NCI-H2029 (cell line): ENCODE results near the gene SLC15A1.

Experiments used
- DNase-seq: peaks from one replicate; lab custom pipeline; 2025; lab: John Stamatoyannopoulos, UW

Gene SLC15A1

DNA sequence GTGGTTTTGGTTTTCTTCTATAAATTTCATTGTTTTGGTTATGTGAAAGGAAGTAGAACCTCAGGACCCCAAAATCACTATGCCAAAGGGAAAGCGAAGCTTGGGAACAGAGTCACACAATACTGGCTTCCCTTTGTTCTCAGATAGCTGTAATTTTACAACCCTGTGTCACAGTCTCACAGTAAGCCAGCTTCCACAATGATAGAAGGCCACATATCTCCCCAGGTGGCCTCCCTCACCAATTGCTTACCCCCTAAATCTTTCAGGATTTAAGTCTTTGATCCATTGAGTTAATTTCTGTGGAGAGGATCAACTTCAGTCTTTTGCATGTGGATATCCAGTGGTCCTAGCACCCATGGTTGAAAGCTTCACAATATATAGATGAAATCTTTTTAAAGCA is 58.7 kb downstream of the SLC15A1 start:
- no peak for DNase-seq

DNA sequence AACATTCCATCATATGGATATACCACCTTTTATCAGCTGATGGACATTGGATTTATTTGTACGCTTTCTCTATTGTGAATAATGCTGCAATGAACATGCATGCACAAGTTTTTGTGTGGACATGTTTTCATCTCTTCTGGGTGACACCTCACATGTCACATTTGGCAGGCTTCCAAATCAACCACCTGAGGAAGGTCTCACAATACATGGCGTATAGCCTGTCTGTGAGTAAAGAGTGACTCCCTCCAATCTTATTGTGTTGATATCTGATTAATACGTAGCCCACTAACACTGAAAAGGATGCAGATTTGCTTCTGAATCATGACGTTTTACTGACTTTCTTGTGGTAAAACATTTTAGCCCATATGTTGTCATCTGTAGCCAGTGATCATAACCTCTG is 61.1 kb downstream of the SLC15A1 start:
- no peak for DNase-seq

DNA sequence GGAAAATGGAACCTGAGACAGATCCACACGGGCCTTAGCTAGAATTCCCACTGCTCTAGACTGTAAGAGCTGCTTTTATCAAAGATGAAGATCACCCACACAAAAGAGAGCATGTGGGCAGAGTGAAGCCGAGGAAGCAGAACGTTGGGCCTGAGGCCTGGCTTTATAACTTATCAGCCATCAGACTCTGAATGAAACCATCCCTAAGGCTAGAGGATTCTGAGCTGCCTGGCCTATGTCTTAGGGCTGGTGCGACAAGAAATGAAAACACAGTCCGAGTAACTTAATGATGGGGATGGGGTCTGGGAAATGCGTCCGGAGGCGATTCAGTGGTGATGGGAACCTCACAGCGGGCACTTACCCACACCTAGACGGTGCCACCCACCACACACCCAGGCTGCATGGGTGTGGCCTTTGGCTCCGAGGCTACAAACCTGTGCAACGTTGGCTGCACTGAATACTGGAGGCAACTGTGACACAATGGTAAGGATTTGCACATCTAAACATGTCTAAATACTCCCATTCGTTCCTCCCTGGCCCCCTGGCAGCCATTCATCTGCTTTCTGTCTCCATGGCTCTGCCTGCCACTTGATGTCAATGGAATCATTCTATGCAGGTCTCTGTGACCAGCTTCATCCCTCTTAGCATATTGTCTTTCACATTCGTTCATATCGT is 62.0 kb downstream of the SLC15A1 start:
- no peak for DNase-seq

DNA sequence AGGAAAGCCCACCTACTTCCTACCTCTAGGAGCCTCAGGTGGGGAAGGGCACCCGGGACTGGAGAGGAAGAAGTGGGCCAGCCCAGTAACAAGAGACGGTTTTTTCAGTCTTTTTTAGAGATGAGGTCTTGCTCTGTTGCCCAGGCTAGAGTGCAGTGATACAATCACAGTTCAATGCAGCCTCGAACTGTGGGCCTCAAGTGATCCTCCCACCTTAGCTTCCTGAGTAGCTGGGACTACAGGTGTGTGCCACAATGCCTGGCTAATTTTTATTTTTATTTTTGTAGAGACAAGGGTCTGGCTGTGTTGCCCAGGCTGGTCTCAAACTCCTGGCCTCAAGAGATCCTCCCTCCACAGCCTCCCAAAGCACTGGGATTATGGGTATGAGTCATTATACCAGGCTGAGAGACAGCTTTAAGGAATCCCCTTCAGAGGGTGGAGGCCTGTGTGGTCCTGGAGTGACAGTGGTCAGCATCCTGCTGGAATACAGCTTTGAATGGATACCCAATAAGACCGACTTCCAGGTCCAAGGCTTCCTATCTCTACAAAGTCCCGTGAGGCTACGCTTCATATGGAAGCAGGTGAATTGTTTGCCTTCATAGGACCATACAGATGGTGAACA is 63.0 kb downstream of the SLC15A1 start:
- no peak for DNase-seq

DNA sequence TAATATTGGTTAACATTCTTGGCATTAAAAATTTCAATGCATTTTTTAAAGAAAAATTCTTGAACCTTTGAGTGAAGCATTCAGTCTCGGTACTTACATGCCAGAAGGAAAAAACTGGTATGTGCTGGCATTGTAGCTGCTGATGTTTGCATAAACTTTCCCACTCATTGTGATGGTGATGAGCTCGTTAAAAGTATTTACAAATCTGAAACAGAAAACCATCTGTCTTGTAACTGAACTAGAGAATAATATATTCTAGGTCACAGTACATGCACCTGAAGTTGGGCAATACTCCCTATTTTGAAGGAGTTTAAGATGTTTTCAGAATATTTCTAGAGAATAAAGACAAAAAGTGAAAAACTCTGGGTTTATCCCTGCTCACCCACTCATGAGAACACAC is 64.1 kb downstream of the SLC15A1 start:
- no peak for DNase-seq

DNA sequence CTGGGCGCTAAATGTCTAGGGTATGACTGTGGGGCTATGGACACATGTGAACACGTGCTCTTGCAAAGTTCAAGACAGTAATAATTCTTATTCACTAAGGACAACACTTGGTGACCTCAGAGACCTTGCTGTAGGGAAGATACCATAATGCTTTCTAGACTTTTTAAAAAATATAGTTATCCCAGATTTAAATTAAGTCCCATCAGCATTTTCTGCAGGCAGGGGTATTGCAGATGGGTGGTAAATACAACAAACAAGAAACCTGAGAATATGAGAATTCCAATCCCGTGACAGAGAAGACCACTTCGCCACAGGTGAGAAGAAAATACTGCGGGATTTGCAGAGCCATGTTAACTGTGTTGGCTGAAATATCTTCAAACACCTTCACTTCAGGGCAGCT is 65.2 kb downstream of the SLC15A1 start:
- DNase-seq, result no peak

DNA sequence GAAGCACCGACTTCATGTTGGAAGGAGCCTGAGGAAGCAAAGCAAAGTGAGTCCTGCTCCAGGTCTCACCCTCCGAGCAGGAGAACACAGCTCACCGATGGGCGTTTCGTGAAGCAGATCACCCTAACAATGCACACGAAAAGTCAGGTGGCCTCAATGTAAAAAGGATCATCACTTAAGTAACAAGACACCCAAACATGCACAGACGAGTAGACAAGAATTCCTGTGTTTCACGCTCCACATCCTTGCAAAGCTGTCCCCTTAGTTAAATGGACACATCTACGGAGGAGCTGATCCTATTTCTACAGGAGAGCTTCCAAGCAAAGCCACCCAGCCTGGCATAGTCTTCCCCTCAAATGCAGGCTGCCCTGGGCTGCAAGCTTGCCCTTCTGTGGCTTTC is 66.2 kb downstream of the SLC15A1 start:
- DNase-seq, result no peak

DNA sequence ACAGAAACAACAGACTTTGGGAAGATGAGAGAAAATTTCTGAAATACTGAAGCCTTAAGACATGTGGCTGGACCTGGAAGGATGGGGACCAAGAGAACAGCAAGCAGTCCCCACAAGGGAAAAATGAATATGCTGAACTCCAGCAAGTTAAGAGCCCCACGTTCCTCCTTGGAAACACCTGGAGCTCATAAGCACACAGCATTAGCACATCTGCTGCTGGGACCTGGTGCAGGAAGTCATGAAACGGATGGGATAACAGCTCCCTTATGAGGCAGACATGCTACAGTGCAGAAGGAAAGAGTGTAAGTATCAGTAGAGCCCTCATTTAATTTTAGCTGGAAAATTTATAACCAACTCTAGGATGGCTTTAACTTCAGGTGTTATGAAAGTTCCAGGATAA is 67.3 kb downstream of the SLC15A1 start:
- no peak for DNase-seq

DNA sequence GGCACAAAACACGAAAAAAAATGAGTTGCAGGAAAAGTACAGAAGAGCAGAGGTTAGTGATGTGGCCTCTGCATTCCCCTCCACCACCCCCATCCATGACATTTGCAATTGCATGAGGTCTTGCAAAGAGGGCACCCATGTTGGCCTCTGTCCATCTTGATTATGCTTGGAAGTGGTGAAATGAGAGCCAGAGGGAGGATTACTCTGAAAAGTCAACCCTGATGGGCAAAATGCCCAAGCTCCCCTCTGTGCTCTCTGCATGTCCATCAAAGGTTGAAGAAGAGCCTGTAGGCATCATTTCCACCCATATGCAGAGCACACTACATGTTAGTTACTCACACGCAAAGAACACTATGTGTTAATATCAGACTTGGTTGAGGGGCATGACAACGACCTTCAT is 71.4 kb downstream of the SLC15A1 start:
- no peak for DNase-seq

DNA sequence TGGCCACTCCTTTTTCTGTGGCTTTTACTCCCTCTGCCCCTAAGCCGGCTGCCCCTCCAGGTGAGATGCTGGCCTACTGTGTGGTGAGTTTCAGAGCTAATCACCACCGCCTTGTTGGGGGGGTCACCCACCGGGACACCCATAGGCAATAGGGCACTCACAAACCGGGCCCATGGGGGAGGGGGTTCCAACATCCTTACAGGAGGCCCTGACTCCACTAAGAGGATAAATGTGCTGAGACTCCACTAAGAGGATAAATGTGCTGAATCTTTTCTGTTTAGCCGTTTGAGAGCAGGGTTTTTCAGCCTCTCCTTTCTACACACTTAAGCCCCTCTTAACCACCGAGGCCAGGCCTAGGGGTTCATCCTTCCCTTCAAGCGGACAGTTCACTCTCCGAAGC is 73.7 kb downstream of the SLC15A1 start:
- DNase-seq, result no peak

DNA sequence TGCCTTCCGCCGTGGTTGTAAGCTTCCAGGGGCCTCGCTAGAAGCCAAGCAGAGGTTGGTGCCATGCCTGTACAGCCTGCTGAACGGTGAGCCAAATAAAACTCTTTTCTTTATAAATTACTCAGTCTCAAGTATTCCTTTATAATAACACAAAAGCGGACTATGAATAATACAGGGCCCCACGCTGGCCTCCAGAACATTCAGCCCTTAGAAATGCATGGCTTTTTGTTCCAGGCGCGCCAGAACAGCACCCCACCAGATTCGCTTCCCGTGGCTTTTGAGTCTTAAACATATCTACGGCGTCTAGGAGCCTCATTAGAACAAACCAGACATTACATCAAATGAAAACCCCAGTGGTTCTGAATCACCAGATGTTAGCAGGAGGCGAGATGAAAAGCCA is 75.1 kb downstream of the SLC15A1 start:
- no peak for DNase-seq

DNA sequence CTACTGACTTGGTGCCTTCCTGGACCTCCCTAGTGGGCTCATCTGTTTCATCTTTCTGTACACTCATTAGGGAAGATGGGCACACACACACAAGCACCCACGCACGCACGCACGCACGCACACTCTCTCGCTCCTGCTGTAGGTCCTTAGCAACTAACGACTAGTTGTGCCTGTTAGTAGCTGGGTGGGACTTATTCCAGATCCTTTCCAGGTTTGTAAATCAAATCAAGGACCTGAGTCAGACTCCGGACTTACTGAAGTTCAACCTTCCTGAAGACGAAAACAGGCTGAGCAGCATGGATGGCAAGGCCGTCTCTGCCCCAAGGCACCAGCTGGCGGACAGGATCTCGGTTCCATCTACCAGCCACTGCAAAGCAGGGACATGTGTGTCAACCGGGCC is 76.2 kb downstream of the SLC15A1 start:
- DNase-seq, result no peak

DNA sequence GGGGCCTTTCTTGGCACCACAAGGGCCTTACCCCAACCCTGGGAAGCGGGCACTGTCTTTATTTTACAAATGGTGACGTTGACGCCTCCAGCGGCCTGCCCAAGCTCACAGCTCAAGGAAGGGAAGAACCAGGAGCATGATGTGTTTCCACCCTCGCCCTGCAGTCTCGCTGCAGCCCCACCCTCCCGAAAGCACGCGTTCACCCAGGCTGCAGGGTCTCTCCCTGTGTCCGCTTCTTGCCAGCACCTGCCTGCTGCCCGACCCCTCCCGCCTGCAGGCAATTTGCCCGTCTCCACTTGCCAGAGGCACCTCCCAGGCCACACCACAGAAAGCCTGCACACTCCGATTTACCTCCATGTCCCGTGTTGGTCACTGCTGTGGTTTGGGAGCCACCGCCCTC is 76.6 kb downstream of the SLC15A1 start:
- DNase-seq, result no peak

DNA sequence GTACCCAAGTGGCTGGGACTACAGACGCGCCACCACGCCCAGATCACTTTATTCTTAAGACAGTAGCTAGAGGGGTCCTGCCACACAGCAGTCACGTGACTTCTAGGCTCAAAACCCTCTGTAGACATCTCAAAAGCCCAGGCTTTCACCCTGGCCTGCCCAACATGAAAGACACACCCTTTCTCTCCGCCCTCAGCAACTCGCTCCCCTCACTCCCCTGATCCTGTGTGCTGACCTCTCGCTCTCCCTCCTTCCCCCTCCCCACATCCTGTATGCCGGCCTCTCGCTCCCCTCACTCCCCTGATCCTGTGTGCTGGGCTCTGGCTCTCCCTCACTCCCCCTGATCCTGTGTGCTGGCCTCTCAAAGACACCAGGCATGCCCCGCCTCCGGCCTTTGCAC is 77.4 kb downstream of the SLC15A1 start:
- no peak for DNase-seq

DNA sequence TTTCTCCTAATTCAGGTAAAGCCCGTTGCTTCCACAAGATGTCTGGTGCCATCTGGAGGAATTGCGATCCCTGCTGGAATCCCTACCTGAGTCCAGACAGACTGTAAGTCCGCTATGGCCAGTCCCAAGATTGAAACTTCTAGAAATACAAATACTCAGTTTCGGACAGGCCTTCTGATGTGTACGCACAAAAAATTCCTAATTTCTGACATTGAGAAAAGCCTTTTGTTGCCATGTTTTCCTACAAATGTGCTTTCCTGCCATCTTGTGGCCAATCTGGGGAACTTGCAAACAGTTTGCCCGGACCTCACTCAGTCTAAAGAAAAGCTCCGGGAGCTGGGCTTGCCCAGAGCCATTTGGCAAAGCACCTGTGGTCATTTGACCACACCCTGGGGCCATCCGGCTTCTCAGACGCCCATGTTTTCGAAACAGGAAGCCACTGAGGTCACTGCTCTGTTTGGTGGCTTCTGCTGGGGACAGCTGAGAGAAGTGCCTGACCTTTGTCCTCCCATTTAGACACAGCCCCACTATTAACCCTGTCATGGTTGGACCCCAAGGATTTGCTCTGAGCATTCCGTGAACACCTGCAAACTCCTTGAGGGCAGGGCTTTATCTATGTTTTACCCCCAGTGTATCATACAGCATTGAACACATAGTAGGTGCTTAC is 79.4 kb downstream of the SLC15A1 start:
- DNase-seq, result peak; percentile 26

DNA sequence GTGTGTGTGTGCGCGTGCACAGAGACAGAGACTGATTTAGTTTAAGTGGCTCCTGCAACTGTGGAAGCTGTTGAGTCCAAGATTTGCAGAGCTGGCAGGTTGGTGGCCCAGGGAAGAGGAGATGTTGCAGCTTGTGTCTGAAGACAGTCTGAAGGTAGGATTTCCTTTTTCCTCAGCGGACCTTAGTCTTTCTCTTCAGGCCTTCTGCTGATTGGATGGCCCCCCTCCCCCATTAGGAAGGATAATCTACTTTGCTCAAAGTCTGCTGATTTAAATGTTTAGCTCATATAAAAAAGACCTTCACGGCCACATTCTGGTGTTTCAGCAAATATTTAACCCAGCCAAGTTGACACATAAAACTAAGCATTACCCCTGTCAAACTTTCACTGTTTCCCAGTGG is 84.3 kb downstream of the SLC15A1 start:
- no peak for DNase-seq

DNA sequence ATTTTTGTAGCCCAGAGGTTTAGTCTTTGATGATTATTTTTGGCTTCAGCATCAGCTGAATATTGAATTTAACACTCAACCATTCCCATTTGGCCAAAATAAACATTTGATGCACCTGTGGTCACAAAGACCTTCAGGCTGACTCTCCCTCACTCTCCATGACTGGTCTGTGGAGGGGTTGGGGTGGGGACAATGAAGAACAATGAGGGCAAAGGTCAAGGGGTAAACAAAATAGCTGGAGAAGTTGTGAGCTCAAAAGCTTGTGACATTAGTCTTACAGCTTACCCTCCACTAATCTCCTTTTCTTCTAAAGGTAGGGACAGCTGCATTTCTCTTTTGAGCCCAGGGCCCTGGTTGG is 86.9 kb downstream of the SLC15A1 start:
- DNase-seq, result no peak

DNA sequence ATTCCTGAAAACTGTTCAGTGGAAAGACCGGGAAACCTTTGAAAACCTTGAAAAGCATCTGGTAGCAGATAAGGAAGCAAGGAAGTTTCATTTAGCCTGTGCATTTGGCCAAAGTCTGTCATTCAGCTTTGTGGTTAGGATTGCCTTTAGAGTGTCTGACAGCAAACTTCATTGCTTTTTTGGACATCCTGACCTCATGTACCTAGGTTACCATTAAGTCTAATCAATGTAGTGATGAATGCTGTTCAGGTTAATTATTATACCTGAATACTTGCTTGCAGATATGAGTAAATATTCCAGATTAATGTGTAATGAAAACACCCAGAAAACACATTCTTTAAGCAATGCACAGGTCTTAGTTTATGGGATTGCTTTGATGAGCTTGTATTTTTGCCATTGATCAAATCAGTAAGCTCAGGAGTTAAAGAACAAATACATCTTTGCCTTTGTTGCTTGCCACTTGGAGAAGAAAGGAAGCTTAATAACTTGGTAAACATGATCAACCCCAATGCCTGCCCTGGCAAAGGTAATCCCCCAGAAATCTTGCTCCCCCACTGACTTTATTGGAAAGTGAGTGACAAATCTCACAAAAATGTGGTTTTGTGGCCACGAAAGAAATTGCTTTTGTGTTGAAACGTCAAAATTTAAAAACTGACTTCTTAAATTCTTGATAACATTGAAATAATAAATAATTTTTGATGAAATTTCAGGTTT is 87.4 kb downstream of the SLC15A1 start:
- no peak for DNase-seq

DNA sequence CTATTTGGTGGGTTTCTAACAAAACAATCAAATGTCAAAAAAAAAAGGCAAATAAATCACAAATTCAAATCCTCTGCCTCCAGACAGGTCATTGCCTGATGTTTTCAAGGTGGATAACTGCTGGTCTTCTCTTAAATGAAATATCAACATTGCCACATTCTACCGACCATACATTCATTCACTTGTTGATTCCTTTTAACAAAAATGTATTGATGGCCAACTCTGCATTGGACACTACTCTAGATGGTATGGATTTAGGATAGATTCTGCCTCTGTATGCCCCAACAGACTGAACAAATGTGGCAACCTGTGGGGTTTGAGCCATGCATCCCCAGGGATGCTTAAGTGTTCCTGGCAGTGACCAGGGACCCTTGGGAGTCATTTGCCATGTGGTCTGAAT is 88.0 kb downstream of the SLC15A1 start:
- DNase-seq, result no peak

DNA sequence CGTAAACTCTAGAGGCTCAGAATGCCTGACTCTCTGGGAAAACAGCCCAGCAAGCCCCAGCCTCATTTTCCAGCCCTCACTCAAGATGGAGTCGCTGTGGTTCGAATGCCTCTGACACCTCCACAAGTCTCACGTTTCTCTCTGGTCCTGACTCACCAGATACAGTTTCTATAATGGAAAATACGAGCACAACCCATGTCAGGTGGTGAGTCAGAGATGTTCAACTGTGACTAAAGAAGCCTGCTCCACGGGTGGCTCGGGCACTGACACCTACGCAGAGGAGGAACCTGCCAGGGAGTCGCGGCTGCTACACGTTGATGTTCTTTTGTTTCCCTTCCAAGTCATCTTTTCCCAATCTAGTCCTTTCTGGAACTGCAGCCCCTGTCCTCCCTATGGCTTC is 88.4 kb downstream of the SLC15A1 start:
- DNase-seq, result no peak

DNA sequence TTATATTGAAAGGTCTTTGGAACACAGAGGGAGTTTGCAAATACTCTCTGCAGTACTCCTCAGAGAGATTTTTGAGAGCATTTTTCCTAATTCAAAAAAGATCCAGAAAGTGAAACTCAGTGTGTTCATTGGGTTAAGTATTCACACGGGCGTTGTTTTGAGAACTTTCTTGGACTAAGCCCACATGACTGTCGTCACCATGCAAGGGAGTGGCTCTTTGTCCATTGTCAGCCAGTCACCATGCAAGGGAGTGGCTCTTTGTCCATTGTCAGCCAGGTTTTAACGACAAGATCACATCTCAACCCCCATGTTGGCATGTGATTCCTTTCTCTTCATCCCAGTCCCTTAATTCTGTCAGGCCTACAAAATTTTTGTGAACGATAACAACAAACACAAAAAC is 94.3 kb downstream of the SLC15A1 start:
- no peak for DNase-seq

DNA sequence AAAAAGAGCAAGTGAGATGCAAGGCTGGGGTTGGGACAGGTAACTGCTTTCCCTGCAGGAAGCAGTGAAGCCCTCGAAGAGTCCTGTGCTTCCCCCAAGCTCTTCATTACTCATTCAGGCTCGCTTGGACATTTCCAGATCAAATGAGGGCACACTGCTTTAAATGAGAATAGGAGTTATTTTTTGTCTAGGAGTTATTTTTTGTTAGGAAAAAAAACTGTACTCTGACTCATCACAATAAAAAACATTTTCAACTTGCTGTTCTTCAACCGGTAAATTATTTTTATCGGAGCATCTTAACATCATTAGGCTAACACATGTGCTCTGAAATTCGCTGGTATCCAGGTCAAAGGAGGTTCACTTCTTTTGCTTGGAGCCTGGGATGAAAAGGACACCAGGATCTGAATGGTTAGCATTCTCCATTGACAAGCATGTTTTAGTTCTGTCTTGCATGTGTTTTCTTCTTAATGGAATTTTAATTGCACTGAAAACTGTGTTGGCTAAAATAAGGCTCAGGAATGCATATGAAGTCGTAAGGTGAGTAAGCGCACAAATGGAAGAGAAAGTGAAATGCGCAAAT is 94.9 kb downstream of the SLC15A1 start:
- DNase-seq, result no peak

DNA sequence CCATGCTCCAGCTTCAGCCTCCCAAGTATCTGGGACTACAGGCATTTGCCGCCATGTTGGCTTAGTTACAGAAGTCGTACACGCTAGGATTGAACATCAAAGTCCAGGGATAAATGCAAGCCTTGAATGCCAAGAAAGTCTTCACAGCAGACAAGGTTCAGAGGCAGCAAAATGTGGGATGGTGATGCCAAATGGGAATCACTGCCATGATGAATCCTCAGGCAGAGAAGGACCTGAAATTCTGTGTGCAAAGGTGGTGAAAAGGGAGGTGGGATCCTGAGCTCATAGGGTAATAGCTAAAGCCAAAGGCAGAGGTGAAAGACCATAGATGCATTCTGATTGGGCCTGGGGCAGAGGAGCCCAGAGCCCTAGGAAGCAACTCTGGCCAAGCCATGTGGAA is 96.2 kb downstream of the SLC15A1 start:
- no peak for DNase-seq
